Psoas muscle (tissue), 8 donors: ENCODE results near the gene SFRP5. TPM values are rescaled to one million over a fixed set of nuclear protein-coding genes. Genes with fewer than 3 reads are reported as not detected.

ENCODE experiments used
- ATAC-seq, 4 donors: fragments of 200-7000 bp; cut with Tn5 transposase; one replicate each; pipeline ENCODE4 v1.9.1; 2020; ENCODE audit warnings: moderate library complexity in 3 of 4, mild to moderate bottlenecking in 2 of 4
- DNase-seq, 2 donors: peaks; one replicate each; pipeline ENCODE4 v3.0.0-alpha.2; 2020
- H3K27ac ChIP-seq: fragments of 200-600 bp; one replicate; pipeline ENCODE4 v1.8.0; 2022
- H3K27me3 ChIP-seq, 3 donors: fragments of 200-600 bp in 1 of 3; one replicate each; pipeline versions ENCODE4 v1.6.1 to v1.8.0; 2013 to 2022; ENCODE audit warnings: low read length in 2 of 3, mild to moderate bottlenecking in 2 of 3, moderate library complexity in 1 of 3; ENCODE audit not compliant: insufficient read depth in 3 of 3
- H3K36me3 ChIP-seq, 2 donors: fragments of 200-600 bp in 1 of 2; one replicate each; pipeline versions ENCODE4 v1.6.1 to v1.8.0; 2013 to 2022; ENCODE audit warnings: low read depth in 1 of 2, mild to moderate bottlenecking in 1 of 2, moderate library complexity in 1 of 2; ENCODE audit not compliant: insufficient read depth in 1 of 2
- H3K4me1 ChIP-seq: fragments of 200-600 bp; one replicate; pipeline ENCODE4 v1.8.0; 2022
- H3K4me3 ChIP-seq: fragments of 200-600 bp; one replicate; pipeline ENCODE4 v1.8.0; 2022; ENCODE audit warnings: mild to moderate bottlenecking
- H3K9me3 ChIP-seq: fragments of 200-600 bp; one replicate; pipeline ENCODE4 v1.8.0; 2022
- CTCF ChIP-seq: fragments of 200-600 bp; IDR thresholded peaks from one replicate; pipeline ENCODE4 v1.8.0; 2022; ENCODE audit warnings: antibody characterized with exemption
- WGBS, 3 donors: extraction: QIAGEN DNeasy Blood & Tissue Kit; methylation state at CpG; one replicate each; pipeline versions ENCODE4 v1.1.6 to v1.1.7; 2013; 5-methylcytosine and 5-hydroxymethylcytosine counted together
- intact Hi-C, 2 donors: fragments of 100-400 bp; cut with DNase I; formaldehyde crosslinking; loops; one replicate each; pipeline versions ENCODE4 v1.11.0 to v1.14.2; 2022
- polyA plus RNA-seq, 3 donors: library from polyadenylated mRNA; stranded (reverse); fragments of 200-250 nt; gene quantifications; one replicate each; pipeline ENCODE4 v1.2.3, GENCODE V29; 2013
- total RNA-seq, 4 donors: library from RNA; stranded (reverse); fragmentation: NEBNext Ultra II Directional in 2 of 4; extraction: Animal tissue kit (Norgen Biotek cat#: 25700) in 2 of 4; gene quantifications; one replicate each; pipeline versions ENCODE4 v1.2.1 to v1.2.4, GENCODE V29; 2021 to 2023
- donor health status: healthy with polysubstance abuse.
- donor health status: DM: no; HTN: no; CAD: no; lungs with moderate emphysema.
- donor health status: Bipolar disorder and iron deficiency.
- donor health status: healthy.
- donor health status: DM: yes; HTN: yes; CAD: no.
- donor health status: DM: no; HTN: no; CAD: no.
- donor health status: DM: no; HTN: no; CAD: no.
- donor health status: DM: yes; HTN: yes; CAD: no.

The SFRP5 gene
- total and polyA plus RNA-seq, 7 donors = 0.16 to 0.73 (median 0.47) TPM; not detected in 2

- DNase-seq = no peak
- H3K27ac ChIP-seq = no peak overlapping the region
- H3K4me1 ChIP-seq = no peaks in the 10 kb centered on the region
These were observed 12.5 kb upstream of the SFRP5 start for GRCh38 chr10:97784200-97784810.

GRCh38 chr10:97782455-97783228 lies 10.8 kb upstream of the SFRP5 start:
- intact Hi-C loops = no loop called here
- no peaks in the 10 kb centered on the region for H3K27me3 ChIP-seq
- no peaks in the 10 kb centered on the region for H3K36me3 ChIP-seq
- no peaks in the 10 kb centered on the region for H3K4me1 ChIP-seq
- DNase-seq = no peak
- no peak overlapping the region for H3K27ac ChIP-seq
- 61 to 73% (median 69%) methylated on average over 11 of the region's 11 CpGs for WGBS, 3 donors
- no peak overlapping the region for H3K4me3 ChIP-seq
- H3K9me3 ChIP-seq = no peaks in the 10 kb centered on the region
- peak in 3 of 4 donors; percentile 48 to 85 (median 72) for ATAC-seq
- TF ChIP-seq CTCF = no peak

More at GRCh38 chr10:97784200-97784810, 12.5 kb upstream of the SFRP5 start:
- no peak for TF ChIP-seq CTCF
- WGBS, 3 donors = 73 to 74% (median 74%) methylated on average over 9 of the region's 9 CpGs
- intact Hi-C loops = no loop called here
- no peaks in the 10 kb centered on the region for H3K27me3 ChIP-seq
- no peaks in the 10 kb centered on the region for H3K9me3 ChIP-seq
- no peak overlapping the region for H3K4me3 ChIP-seq
- no peaks in the 10 kb centered on the region for H3K36me3 ChIP-seq
- ATAC-seq = no peak

- intact Hi-C loops = no loop called here
- DNase-seq = no peak
- H3K36me3 ChIP-seq = no peaks in the 10 kb centered on the region
- no peak overlapping the region for H3K27ac ChIP-seq
- no peak overlapping the region for H3K4me3 ChIP-seq
- peak in 2 of 4 donors; percentile 37 to 56 for ATAC-seq
- no peaks in the 10 kb centered on the region for H3K9me3 ChIP-seq
- TF ChIP-seq CTCF = no peak
- 37 to 59% (median 39%) methylated on average over 14 of the region's 14 CpGs for WGBS, 3 donors
- no peaks in the 10 kb centered on the region for H3K27me3 ChIP-seq
- H3K4me1 ChIP-seq = no peaks in the 10 kb centered on the region
These were observed 10.0 kb upstream of the SFRP5 start for GRCh38 chr10:97781618-97782331.

GRCh38 chr10:97780841-97781617 lies 9.2 kb upstream of the SFRP5 start:
- no peaks in the 10 kb centered on the region for H3K36me3 ChIP-seq
- no peak for TF ChIP-seq CTCF
- H3K4me3 ChIP-seq = no peak overlapping the region
- no peaks in the 10 kb centered on the region for H3K4me1 ChIP-seq
- no peaks in the 10 kb centered on the region for H3K27me3 ChIP-seq
- no peak overlapping the region for H3K27ac ChIP-seq
- WGBS, 3 donors = 39 to 60% (median 49%) methylated on average over 6 to 7 of the region's 7 CpGs
- H3K9me3 ChIP-seq = no peaks in the 10 kb centered on the region
- intact Hi-C loops = no loop called here
- DNase-seq (no peak), ATAC-seq (peak in 3 of 4 donors; percentile 28 to 44 (median 31))
